HG03095 (cell line): ENCODE measurements around the gene ACTR3C.
"Not testable (repeated sequence)": the region's sequence is repeated elsewhere in the genome, so short reads cannot be mapped to it uniquely, and the experiment has no call there.

ENCODE experiments used
- ATAC-seq: cut with Tn5 transposase; IDR thresholded peaks from one replicate; pipeline ENCODE4 v1.9.1; 2021; ENCODE audit warnings: moderate library complexity; ENCODE audit not compliant: unreplicated experiment

Gene ACTR3C

DNA sequence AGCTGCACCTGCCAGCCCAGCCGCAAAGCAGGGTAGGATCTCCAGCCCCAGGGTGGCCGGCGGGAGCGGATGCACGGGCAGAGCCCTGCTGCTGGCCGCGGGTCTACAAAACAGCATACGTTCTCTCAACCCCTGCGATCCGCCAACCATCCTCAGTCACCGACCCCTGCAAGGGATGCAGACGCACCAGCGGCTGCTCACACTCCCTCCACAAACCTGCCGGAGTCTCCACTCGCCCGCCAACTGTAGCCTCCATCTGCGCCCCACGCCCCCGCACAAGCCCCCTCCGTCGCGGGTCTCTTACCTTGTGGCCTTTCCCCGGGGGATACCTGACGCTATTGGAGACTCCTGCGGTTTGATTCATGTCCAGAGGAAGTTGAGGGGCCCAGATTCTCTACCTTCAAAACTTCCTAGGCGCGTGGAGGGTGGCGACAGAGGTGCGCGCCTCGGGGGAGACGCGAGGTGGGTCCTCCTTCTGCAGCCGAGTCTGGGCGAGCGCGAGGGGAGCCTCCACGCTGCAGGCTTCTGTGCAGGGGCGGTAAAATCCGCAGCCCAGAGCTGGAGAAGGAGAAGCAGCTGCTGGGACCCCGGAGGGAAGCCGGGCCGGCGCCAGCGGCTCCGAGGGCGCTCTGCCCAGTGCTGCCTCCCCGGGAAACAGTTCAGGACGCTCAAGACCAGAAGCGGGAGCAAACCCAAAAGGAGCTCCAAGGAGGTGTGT is 103.2 kb downstream of the ACTR3C start:
- not testable (repeated sequence) for ATAC-seq

DNA sequence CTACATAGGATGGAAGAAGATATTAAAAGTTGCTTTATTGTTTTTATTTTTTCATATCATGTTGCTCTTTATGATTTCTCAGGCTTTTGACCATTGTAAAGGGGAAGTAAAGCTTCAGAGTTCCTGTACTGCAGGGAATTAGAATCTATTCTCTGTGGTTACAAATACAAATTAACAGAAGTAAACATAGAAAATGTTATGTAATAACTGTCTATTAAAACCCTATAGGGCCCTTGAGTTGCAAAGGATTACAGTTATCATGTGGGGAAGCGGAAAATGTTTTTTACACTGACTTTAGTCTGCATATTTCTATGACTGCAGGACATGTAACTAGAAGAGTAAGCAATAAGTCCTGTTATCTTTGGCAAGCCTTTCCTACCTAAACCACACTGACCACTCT is 116.5 kb downstream of the ACTR3C start:
- not testable (repeated sequence) for ATAC-seq

DNA sequence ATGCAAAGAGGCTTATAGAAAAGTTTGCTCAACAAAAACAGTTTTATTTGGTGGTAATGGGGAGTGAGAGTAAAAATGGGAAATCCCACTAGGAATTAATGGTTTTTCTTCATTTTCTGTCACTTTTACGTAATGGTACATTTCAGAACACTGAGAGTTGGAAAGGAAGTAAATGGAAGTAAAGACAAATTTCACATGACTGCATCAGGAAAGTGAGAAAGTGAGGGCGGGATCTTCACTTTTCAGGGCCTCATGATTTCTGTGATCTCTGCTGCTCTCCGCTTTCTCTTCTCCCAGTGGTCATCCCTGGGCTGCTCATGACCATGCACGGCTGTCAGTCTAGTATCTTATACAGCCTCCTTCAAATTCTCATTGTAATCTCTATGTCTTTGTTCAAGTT is 117.5 kb downstream of the ACTR3C start:
- not testable (repeated sequence) for ATAC-seq

DNA sequence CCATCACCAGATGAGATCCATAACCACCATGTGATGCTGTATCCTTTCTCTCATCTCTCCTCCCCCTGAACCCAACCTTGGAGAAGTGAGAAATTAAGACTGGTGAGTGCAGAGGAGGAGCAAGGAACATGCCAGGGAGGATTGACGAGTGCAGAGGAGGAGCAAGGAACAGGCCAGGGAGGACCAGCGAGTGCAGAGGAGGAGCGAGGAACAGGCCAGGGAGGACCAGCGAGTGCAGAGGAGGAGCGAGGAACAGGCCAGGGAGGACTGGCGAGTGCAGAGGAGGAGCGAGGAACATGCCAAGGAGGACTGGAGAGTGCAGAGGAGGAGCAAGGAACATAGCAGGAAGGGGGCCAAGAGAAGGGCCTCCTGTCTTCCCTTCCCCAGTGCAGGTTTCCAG is 118.8 kb downstream of the ACTR3C start:
- ATAC-seq: not testable (repeated sequence)

DNA sequence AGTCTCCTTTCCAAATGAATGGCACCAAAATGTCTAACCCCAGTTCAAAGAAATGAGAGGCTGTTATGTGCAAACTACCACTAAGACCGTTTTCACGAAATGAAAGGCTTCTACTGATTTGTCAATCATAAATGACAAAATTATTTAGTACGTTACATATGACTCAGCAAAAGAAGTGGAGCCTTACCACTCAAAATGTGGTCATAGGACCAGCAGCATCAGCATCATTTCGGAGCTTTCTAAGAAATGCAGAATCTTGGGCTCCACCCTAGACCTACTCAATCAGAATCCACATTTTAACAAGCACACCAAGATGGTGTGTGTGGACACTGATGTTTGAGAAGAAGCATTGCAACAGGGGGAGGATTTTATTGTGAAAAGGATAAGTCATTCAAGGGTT is 120.5 kb downstream of the ACTR3C start:
- not testable (repeated sequence) for ATAC-seq
